Measurements from ENCODE around the gene TCF7L1.
A peak's percentile ranks its signal among the peaks of the same experiment; 100 is the strongest.

The TCF7L1 gene

GRCh38 chr2:85250045-85250444 is 116.9 kb downstream of the TCF7L1 start:
- DNase-seq (ENCODE audit: low spot score) (no peak), FAIRE-seq (no peak)

GRCh38 chr2:85251070-85251616 is 118.0 kb downstream of the TCF7L1 start:
- DNase-seq (ENCODE audit: low spot score) (no peak), FAIRE-seq (no peak)

- no peak for DNase-seq (ENCODE audit: low spot score)
Measured at GRCh38 chr2:85253890-85254289, 120.7 kb downstream of the TCF7L1 start.

GRCh38 chr2:85254540-85255300 is 121.5 kb downstream of the TCF7L1 start:
- FAIRE-seq, result no peak

More at GRCh38 chr2:85253890-85254289, 120.7 kb downstream of the TCF7L1 start:
- no peak for FAIRE-seq

GRCh38 chr2:85255456-85255812 is 122.2 kb downstream of the TCF7L1 start:
- DNase-seq (ENCODE audit: low spot score) (no peak), FAIRE-seq (no peak)

More at GRCh38 chr2:85254540-85255300, 121.5 kb downstream of the TCF7L1 start:
- no peak for DNase-seq (ENCODE audit: low spot score)

GRCh38 chr2:85255813-85256594 is 122.8 kb downstream of the TCF7L1 start:
- peak; percentile 44 for FAIRE-seq
- DNase-seq (ENCODE audit: low spot score), result peak; percentile 75

- DNase-seq (ENCODE audit: low spot score), result no peak
Measured at GRCh38 chr2:85257359-85257969, 124.3 kb downstream of the TCF7L1 start.

GRCh38 chr2:85257970-85258605 is 124.9 kb downstream of the TCF7L1 start:
- DNase-seq (ENCODE audit: low spot score) (no peak), FAIRE-seq (no peak)

More at GRCh38 chr2:85257359-85257969, 124.3 kb downstream of the TCF7L1 start:
- no peak for FAIRE-seq

- FAIRE-seq (no peak), DNase-seq (ENCODE audit: low spot score) (no peak)
Measured at GRCh38 chr2:85259101-85259590, 126.0 kb downstream of the TCF7L1 start.

- DNase-seq (ENCODE audit: low spot score) (no peak), FAIRE-seq (no peak)
Measured at GRCh38 chr2:85259879-85260278, 126.7 kb downstream of the TCF7L1 start.

- DNase-seq (ENCODE audit: low spot score) (no peak), FAIRE-seq (no peak)
Measured at GRCh38 chr2:85263591-85263990, 130.4 kb downstream of the TCF7L1 start.

- DNase-seq (ENCODE audit: low spot score), result peak; percentile 54
- FAIRE-seq, result no peak
Measured at GRCh38 chr2:85264471-85264870, 131.3 kb downstream of the TCF7L1 start.

- FAIRE-seq, result no peak
- DNase-seq (ENCODE audit: low spot score), result no peak
Measured at GRCh38 chr2:85265304-85265703, 132.1 kb downstream of the TCF7L1 start.

GRCh38 chr2:85266146-85267041 is 133.2 kb downstream of the TCF7L1 start:
- peak; percentile 40 for DNase-seq (ENCODE audit: low spot score)
- no peak for FAIRE-seq

- FAIRE-seq (no peak), DNase-seq (ENCODE audit: low spot score) (no peak)
Measured at GRCh38 chr2:85269959-85270358, 136.8 kb downstream of the TCF7L1 start.

- FAIRE-seq (no peak), DNase-seq (ENCODE audit: low spot score) (no peak)
Measured at GRCh38 chr2:85272357-85272756, 139.2 kb downstream of the TCF7L1 start.

GRCh38 chr2:85273738-85274731 is 140.8 kb downstream of the TCF7L1 start:
- peak; percentile 68 for FAIRE-seq

GRCh38 chr2:85275984-85276540 is 142.9 kb downstream of the TCF7L1 start:
- FAIRE-seq (no peak), DNase-seq (ENCODE audit: low spot score) (no peak)

More at GRCh38 chr2:85273738-85274731, 140.8 kb downstream of the TCF7L1 start:
- DNase-seq (ENCODE audit: low spot score), result peak; percentile 77

Measured in urothelium cell line (cell line).